HG02588 (cell line): ENCODE results near the gene STX7.

Source experiments
- ATAC-seq: cut with Tn5 transposase; IDR thresholded peaks from one replicate; pipeline ENCODE4 v1.9.1; 2021; ENCODE audit warnings: mild to moderate bottlenecking, moderate library complexity; ENCODE audit not compliant: unreplicated experiment

Gene STX7

DNA sequence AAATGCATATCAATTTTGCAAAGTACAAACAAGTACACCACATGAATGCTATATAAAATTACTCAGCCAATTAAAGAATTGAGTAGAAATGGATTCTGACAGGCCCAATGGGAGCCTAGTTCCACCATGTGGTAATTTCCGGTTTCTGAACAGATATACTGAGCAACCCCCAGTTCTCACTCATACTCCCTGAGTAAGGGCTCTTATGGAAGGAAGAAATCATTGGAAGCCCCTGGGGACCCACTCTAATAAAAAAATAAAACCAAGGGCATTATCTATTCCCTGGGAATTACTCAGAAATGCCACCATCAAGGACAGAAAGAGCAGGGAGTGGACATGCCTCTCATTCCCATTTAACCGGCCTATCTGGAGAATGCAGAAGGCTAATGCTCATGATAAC is 34.6 kb downstream of the STX7 start:
- ATAC-seq = no peak

GRCh38 chr6:132476688-132477087 is 36.2 kb downstream of the STX7 start:
- no peak for ATAC-seq

GRCh38 chr6:132475925-132476324 is 37.0 kb downstream of the STX7 start:
- ATAC-seq = no peak

- no peak for ATAC-seq
Observed at GRCh38 chr6:132471787-132472186, 41.1 kb downstream of the STX7 start.

- ATAC-seq = no peak
Observed at GRCh38 chr6:132466952-132467351, 46.0 kb downstream of the STX7 start.

- ATAC-seq = peak; percentile 83
Observed at GRCh38 chr6:132465530-132466485, 47.1 kb downstream of the STX7 start.

- ATAC-seq = no peak
Observed at GRCh38 chr6:132464538-132465256, 48.2 kb downstream of the STX7 start.

- ATAC-seq = no peak
Observed at GRCh38 chr6:132461958-132462357, 51.0 kb downstream of the STX7 start.

DNA sequence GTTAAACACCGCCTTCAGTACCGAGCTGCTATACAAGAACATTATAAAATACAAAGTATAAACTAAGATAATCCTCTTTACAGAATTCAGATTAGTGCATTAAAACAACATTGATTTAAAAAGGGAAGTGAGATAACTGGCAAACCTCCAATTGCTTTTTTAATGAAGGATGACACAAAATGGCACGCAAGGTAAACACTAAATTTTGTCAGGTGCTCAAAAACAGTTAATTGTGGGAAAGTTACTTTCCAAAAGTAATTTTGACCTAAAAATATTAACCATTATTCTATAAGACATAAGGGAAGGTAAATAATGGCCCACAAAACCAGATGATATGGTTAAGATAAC is 53.3 kb downstream of the STX7 start:
- no peak for ATAC-seq

DNA sequence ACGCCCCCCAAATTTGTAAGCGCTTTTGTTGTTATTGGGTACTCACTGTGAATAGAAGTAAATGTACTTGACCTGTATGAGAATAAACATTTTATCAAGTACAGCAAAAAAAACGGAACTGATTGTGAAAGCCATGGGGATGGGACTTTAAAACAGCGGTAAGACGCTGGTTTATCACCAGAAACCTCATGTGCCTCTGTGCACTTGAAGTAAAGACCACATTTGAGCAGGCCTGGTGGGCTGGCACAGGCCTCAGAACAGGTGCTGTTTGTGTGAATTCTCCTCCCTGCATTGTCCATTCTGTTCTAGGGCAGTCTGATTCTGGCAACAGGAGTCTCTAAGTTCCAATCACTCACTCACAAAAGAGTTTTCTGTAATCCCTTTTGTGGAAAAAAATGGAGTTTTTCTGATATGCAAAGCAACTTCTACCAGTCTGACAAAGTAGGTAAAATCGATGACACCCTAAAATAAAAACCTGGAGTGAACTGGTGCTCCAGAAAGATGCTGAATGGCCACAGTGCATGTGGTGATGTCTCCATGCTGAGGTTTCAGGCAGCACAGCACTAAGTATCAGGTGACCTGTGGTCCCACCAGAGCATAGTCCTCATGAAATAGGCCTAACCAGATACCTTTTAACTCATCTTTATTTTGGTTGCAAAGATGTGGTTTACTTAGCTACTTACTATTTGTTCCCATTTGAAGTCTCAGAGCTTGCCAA is 53.9 kb downstream of the STX7 start:
- no peak for ATAC-seq

- peak; percentile 93 for ATAC-seq
Observed at GRCh38 chr6:132456700-132457143, 56.2 kb downstream of the STX7 start.

DNA sequence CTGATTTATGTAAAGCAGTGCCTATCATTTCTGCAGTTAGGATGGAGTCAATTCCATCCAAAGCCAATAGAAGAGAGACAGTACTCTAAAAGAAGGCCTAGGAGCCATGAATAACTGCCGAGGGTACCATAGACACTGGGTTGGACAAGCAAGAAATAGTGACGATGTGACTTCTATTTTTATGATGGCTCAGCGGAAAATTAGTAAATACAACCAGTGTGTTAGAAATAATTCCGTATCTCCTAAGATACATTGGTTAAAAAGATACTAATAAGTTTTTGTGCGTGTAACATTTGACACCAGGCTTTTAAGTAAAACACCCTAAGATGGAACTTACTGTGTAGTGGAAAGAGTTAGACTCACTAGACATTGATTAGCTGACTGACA is 66.1 kb downstream of the STX7 start:
- ATAC-seq = no peak

GRCh38 chr6:132446141-132446854 is 66.6 kb downstream of the STX7 start:
- no peak for ATAC-seq

GRCh38 chr6:132445201-132445951 is 67.5 kb downstream of the STX7 start:
- ATAC-seq = no peak

DNA sequence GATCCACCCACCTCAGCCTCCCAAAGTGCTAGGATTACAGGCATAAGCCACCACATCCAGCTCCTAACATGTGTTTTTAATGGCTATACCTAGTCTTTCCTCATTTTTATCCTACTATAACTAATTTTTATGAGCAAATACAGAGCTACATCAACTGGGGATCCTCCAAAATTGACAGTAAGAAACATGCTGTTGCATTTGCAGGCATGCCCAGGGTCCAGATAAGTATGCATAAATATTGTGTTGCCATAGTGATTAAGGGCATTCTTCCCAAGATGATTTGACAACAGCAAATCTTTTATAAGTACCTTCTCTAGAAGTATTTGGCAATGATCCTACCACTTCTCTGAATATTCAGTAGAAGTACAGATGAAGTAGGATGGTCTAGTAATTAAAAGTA is 69.7 kb downstream of the STX7 start:
- ATAC-seq = no peak

GRCh38 chr6:132430110-132430509 is 82.8 kb downstream of the STX7 start:
- no peak for ATAC-seq

DNA sequence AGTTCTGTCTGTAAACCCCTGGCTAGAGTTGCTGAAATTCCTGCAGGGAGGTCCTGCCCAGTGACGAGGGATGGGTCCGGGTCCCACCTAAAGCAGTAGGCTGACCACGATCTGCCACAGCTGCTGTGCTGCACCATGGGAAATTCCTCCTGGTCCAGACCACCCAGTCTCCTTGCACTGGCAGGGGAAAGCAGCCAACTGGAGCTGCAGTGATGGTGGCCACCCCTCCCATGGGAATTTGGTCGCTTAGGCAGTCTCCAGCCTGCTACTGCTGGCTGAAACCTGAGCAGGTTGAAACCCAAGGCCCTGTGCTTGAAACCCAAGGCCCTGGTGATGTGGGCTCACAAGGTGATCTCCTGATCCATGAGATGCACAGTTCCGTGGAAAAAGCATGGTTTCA is 87.7 kb downstream of the STX7 start:
- ATAC-seq = no peak

DNA sequence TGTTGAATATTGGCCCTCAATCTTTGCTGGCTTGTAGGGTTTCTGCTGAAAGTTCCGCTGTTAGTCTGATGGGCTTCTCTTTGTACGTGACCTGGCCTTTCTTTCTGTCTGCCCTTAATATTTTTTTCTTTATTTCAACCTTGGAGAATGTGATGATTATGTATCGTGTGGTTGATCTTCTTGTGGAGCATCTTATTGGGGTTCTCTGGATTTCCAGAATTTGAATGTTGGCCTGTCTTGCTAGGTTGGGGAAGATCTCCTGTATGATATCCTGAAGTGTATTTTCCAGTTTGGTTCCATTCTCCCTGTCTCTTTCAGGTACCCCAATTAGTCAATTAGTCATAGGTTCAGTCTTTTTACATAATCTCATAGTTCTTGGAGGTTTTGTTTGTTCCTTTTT is 89.1 kb downstream of the STX7 start:
- no peak for ATAC-seq

GRCh38 chr6:132418235-132418965 is 94.5 kb downstream of the STX7 start:
- no peak for ATAC-seq
